Stimulated activated CD8-positive, alpha-beta memory T cell treated with anti-CD3 and anti-CD28 coated beads, Interleukin-4, amount 100 ng/mL, for 4 hours (primary cell): ENCODE results near the gene PPFIA3.
"Not testable (repeated sequence)": the region's sequence is repeated elsewhere in the genome, so short reads cannot be mapped to it uniquely, and the experiment has no call there.

ENCODE experiments used
- DNase-seq, 2 donors: peaks; one replicate each; pipeline ENCODE4 v3.0.0-alpha.2; 2020; ENCODE audit warnings: low read depth in 2 of 2, low spot score in 1 of 2

Gene PPFIA3

DNA sequence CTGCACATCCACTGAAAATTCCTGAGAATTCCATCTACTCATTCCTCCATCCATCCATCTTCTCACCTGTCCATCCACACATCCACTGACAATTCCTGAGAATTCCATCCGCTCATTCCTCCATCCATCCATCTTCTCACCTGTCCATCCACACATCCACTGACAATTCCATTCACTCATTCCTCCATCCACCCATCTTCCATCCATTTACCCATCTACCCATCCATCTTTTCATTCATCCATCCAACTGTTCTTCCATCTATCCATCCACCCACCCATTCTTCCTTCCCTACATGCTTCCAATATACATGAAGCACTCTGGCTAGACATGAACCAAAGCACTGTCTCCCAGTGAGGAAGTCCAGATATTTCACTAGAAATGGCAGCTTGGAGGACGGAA is 53.9 kb downstream of the PPFIA3 start:
- no peak for DNase-seq

DNA sequence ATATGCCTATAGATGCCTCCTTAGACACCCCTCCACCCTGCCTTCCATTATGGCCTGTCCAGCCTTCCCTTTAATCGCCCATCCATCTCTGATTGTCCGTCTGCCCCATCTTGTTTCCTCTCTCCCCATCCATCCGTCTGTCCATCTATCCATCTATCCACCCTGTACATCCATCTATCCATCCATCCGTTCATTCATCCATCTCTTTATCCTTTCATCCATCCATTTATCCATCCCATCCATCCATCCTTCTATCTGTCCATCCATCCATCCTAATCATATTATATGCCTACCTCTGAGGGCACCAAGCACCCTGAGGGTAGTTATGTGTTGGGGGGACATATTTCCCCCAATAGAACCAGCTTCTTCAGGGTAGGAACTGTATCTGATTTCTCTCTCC is 61.3 kb downstream of the PPFIA3 start:
- no peak for DNase-seq

GRCh38 chr19:49182010-49182847 is 62.9 kb downstream of the PPFIA3 start:
- not testable (repeated sequence) for DNase-seq

GRCh38 chr19:49182848-49183375 is 63.6 kb downstream of the PPFIA3 start:
- DNase-seq = no peak

- no peak for DNase-seq
These were observed 66.8 kb downstream of the PPFIA3 start for GRCh38 chr19:49186108-49186507.

GRCh38 chr19:49188626-49189200 is 69.4 kb downstream of the PPFIA3 start:
- no peak for DNase-seq

GRCh38 chr19:49189259-49189658 is 69.9 kb downstream of the PPFIA3 start:
- no peak for DNase-seq

DNA sequence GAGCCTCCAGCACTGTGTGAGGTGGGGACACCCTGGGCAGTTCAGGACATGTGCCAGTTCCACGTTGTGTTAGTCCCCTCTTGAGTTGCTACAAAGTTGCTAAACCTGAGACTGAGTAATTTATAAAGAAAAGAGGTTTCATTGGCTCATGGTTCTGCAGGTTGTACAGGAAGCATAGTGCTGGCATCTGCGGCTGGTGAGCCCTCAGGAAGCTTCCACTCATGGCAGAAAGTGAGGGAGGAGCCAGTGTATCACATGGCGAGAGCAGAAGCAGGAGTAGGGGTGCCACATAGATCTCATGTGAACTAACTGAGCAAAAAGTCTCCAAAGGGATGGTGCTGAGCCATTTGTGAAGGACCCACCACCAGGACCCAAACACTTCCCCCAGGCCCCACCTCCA is 71.4 kb downstream of the PPFIA3 start:
- no peak for DNase-seq

GRCh38 chr19:49193822-49194394 is 74.6 kb downstream of the PPFIA3 start:
- no peak for DNase-seq

DNA sequence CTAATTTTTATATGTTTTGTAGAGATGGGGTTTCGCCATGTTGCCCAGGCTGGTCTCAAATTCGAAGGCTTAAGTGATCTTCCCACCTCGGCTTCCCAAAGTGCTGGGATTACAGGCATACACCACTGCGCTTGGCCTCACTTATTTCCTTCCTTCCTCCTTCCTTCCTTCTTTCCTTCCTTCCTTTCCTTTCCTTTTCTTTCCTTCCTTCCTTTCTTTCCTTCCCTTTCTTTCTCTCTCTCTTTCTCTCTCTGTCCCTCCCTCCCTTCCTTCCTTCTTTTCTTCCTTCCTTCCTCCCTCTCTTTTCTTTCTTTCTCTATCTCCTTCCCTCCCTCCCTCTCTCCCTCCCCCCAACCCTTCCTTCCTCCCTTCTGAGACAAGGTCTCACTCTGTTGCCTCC is 75.1 kb downstream of the PPFIA3 start:
- DNase-seq = no peak

DNA sequence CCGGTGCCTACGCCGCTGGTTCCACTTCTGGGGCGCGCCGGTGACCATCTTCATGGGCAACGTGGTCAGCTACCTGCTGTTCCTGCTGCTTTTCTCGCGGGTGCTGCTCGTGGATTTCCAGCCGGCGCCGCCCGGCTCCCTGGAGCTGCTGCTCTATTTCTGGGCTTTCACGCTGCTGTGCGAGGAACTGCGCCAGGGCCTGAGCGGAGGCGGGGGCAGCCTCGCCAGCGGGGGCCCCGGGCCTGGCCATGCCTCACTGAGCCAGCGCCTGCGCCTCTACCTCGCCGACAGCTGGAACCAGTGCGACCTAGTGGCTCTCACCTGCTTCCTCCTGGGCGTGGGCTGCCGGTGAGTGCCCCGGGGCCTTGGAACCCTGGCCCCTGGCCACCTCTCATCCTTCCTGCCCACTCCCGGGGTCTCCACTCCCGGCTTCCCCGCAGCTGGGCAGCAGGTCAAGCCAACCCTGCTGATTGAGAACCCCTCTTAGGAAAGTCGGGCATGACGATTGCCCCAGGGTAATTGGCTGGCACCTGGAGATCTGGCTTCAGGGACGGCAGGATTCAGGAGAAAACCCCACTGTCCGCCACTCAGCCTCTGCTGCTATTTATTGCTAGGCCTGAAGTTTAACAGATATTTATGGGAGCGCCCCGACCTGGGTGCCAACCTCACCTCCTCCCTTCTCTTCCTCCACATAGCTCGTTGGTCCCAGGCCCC is 77.3 kb downstream of the PPFIA3 start:
- DNase-seq = no peak

DNA sequence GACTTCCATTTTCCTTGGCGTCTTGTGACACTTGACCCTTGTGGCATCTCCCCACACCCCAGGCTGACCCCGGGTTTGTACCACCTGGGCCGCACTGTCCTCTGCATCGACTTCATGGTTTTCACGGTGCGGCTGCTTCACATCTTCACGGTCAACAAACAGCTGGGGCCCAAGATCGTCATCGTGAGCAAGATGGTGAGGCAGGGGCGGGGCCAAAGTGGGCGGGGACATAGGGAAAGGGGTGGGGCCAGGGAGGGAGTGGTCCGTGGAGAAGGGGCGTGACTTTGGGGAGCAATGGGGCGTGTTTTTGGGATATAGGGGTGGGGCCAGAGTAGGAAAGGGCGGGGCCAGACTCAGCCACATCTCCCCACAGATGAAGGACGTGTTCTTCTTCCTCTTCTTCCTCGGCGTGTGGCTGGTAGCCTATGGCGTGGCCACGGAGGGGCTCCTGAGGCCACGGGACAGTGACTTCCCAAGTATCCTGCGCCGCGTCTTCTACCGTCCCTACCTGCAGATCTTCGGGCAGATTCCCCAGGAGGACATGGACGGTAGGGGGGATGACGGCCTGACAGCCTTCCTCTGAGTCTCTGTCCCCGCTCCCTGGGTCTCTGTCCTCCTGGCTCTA is 81.0 kb downstream of the PPFIA3 start:
- no peak for DNase-seq
